IMR-90 (cell line): Measurements from ENCODE around the gene UCKL1.

Experiments
- BHLHE40 ChIP-seq: fragments of 150-350 bp; IDR thresholded peaks from 2 replicates; pipeline ENCODE4 v1.6.1; 2016; ENCODE audit warnings: mild to moderate bottlenecking, low read depth, low read length
- CHD1 ChIP-seq: IDR thresholded peaks from 2 replicates; pipeline ENCODE4 v1.6.1; 2012; ENCODE audit warnings: low read depth, low read length, improper control_type of control experiment
- CTCF ChIP-seq: conservative IDR thresholded peaks from 2 replicates; pipeline ENCODE4 v1.5.1; 2012; ENCODE audit warnings: mild to moderate bottlenecking, low read depth, low read length, improper control_type of control experiment
- MAFK ChIP-seq: IDR thresholded peaks from 2 replicates; pipeline ENCODE4 v1.6.1; 2012; ENCODE audit warnings: low read depth, low read length, improper control_type of control experiment
- MAZ ChIP-seq: IDR thresholded peaks from 2 replicates; pipeline ENCODE4 v1.6.1; 2012; ENCODE audit warnings: low read depth, mild to moderate bottlenecking, low read length, improper control_type of control experiment, moderate library complexity, borderline replicate concordance
- POLR2A ChIP-seq: IDR thresholded peaks from 2 replicates; pipeline ENCODE4 v1.6.1; 2012; ENCODE audit warnings: mild to moderate bottlenecking, low read depth, low read length
- RAD21 ChIP-seq: IDR thresholded peaks from 2 replicates; pipeline ENCODE4 v1.6.1; 2012; ENCODE audit warnings: low read length, improper control_type of control experiment
- TF ChIP-seq, protein P1 (sequence below): fragments of 150-350 bp; IDR thresholded peaks from 2 replicates; pipeline ENCODE4 v1.6.1; 2017; ENCODE audit warnings: mild to moderate bottlenecking, antibody characterized with exemption, low read length, low read depth

DNA sequence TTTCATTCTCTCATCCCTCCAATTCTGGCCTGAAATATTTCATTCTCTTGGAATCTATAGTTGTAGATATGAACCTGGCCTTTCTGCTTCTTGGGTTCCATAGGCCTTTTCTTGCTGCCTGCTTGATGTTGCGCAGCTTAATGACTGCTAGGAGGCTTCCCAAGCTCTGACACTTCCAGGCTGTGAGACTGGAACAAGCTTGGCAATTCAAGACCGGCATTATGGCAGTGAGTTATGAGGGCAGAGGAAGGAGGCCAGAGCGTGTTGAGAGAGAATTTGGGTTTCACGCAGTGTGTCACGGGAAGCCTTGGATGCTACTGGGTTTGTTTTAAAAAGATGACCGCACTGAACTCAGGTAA is 62.2 kb downstream of the UCKL1 start:
- TF ChIP-seq BHLHE40: no peak
- no peak for TF ChIP-seq POLR2A
- no peak for TF ChIP-seq CTCF
- TF ChIP-seq, protein P1, sequence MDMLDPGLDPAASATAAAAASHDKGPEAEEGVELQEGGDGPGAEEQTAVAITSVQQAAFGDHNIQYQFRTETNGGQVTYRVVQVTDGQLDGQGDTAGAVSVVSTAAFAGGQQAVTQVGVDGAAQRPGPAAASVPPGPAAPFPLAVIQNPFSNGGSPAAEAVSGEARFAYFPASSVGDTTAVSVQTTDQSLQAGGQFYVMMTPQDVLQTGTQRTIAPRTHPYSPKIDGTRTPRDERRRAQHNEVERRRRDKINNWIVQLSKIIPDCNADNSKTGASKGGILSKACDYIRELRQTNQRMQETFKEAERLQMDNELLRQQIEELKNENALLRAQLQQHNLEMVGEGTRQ: no peak
- no peak for TF ChIP-seq MAZ
- TF ChIP-seq CHD1: no peak
- no peak for TF ChIP-seq MAFK
- TF ChIP-seq RAD21: no peak
